SK-N-SH (cell line): ENCODE measurements around the gene HECTD4.

Source experiments
- EP300 ChIP-seq, 2 experiments: IDR thresholded peaks; 2 replicates each; pipeline versions ENCODE4 v1.4.0 to v1.6.1; 2012; ENCODE audit warnings: borderline replicate concordance in 1 of 2, low read depth in 1 of 2, low read length in 1 of 2
- EZH2phosphoT487 ChIP-seq: fragments of 200-600 bp; sonication (generic); IDR thresholded peaks from 2 replicates; pipeline ENCODE4 v1.6.1; 2017; ENCODE audit warnings: low read depth, mixed run types, mild to moderate bottlenecking, antibody characterized with exemption, moderate library complexity, borderline replicate concordance
- RAD21 ChIP-seq: IDR thresholded peaks from 2 replicates; pipeline ENCODE4 v1.6.1; 2012; ENCODE audit warnings: mild to moderate bottlenecking, low read length
- TF ChIP-seq, protein P1 (sequence below): fragments of 200-600 bp; sonication (generic); IDR thresholded peaks from 2 replicates; pipeline ENCODE4 v1.6.1; 2017; ENCODE audit warnings: antibody characterized with exemption, mild to moderate bottlenecking, moderate library complexity
- TF ChIP-seq, protein P2 (sequence below): IDR thresholded peaks from 2 replicates; pipeline ENCODE4 v1.6.1; 2012; ENCODE audit warnings: mild to moderate bottlenecking, low read depth, low read length, moderate library complexity

DNA sequence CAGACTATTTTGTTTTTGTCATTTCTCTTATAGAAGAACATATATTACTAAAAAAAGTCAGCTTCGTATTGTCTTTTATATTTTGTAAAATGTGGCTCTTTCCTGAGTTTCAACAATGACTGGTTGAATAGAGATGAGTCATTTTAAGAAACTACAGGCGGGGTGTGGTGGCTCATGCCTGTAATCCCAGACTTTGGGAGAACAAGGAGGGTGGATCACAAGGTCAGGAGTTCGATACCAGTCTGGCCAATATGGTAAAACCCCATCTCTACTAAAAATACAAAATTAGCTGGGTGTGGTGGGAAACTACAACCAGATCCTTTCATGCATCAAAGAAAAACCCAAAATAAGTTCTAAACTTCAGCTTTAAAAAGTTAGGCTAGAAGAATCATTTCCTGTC, 28.8 kb downstream of the HECTD4 start:
- TF ChIP-seq, protein P1, sequence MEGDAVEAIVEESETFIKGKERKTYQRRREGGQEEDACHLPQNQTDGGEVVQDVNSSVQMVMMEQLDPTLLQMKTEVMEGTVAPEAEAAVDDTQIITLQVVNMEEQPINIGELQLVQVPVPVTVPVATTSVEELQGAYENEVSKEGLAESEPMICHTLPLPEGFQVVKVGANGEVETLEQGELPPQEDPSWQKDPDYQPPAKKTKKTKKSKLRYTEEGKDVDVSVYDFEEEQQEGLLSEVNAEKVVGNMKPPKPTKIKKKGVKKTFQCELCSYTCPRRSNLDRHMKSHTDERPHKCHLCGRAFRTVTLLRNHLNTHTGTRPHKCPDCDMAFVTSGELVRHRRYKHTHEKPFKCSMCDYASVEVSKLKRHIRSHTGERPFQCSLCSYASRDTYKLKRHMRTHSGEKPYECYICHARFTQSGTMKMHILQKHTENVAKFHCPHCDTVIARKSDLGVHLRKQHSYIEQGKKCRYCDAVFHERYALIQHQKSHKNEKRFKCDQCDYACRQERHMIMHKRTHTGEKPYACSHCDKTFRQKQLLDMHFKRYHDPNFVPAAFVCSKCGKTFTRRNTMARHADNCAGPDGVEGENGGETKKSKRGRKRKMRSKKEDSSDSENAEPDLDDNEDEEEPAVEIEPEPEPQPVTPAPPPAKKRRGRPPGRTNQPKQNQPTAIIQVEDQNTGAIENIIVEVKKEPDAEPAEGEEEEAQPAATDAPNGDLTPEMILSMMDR = no peak
- no peak for TF ChIP-seq EZH2phosphoT487
- TF ChIP-seq RAD21 = no peak
- TF ChIP-seq, protein P2, sequence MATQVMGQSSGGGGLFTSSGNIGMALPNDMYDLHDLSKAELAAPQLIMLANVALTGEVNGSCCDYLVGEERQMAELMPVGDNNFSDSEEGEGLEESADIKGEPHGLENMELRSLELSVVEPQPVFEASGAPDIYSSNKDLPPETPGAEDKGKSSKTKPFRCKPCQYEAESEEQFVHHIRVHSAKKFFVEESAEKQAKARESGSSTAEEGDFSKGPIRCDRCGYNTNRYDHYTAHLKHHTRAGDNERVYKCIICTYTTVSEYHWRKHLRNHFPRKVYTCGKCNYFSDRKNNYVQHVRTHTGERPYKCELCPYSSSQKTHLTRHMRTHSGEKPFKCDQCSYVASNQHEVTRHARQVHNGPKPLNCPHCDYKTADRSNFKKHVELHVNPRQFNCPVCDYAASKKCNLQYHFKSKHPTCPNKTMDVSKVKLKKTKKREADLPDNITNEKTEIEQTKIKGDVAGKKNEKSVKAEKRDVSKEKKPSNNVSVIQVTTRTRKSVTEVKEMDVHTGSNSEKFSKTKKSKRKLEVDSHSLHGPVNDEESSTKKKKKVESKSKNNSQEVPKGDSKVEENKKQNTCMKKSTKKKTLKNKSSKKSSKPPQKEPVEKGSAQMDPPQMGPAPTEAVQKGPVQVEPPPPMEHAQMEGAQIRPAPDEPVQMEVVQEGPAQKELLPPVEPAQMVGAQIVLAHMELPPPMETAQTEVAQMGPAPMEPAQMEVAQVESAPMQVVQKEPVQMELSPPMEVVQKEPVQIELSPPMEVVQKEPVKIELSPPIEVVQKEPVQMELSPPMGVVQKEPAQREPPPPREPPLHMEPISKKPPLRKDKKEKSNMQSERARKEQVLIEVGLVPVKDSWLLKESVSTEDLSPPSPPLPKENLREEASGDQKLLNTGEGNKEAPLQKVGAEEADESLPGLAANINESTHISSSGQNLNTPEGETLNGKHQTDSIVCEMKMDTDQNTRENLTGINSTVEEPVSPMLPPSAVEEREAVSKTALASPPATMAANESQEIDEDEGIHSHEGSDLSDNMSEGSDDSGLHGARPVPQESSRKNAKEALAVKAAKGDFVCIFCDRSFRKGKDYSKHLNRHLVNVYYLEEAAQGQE = no peak
- no peak for TF ChIP-seq EP300 (IDR thresholded peaks at IDR 0.05; ENCODE audit: borderline replicate concordance in 1 of 2, low read depth in 1 of 2, low read length in 1 of 2)
